Measurements from ENCODE around the gene WDR45B.

GRCh38 chr17:82656266-82656665 lies 8.0 kb upstream of the WDR45B start:
- no peak for TF ChIP-seq CTCF (IDR thresholded peaks at IDR 0.05; ENCODE audit: low read depth, low read length, poor library complexity, severe bottlenecking)
- TF ChIP-seq EZH2phosphoT487 (IDR thresholded peaks at IDR 0.05; ENCODE audit: borderline replicate concordance, low read length) = no peak

Measured in DOHH2 (cell line).